HG03135 (cell line): ENCODE measurements around the gene CLEC17A.

Source experiments
- ATAC-seq: cut with Tn5 transposase; IDR thresholded peaks from one replicate; pipeline ENCODE4 v1.9.1; 2021; ENCODE audit warnings: mild to moderate bottlenecking, moderate library complexity; ENCODE audit not compliant: unreplicated experiment

The CLEC17A gene

GRCh38 chr19:14639536-14640277 is 56.8 kb downstream of the CLEC17A start:
- ATAC-seq: no peak

GRCh38 chr19:14648506-14648905 is 65.6 kb downstream of the CLEC17A start:
- ATAC-seq: no peak

- ATAC-seq: no peak
Measured at GRCh38 chr19:14649020-14649419, 66.1 kb downstream of the CLEC17A start.

- no peak for ATAC-seq
Measured at GRCh38 chr19:14650161-14650560, 67.3 kb downstream of the CLEC17A start.

GRCh38 chr19:14654786-14655560 is 72.1 kb downstream of the CLEC17A start:
- ATAC-seq: no peak

- no peak for ATAC-seq
Measured at GRCh38 chr19:14655726-14656125, 72.8 kb downstream of the CLEC17A start.

- ATAC-seq: no peak
Measured at GRCh38 chr19:14659874-14660489, 77.1 kb downstream of the CLEC17A start.

GRCh38 chr19:14661372-14661924 is 78.6 kb downstream of the CLEC17A start:
- ATAC-seq: no peak
